Measurements from ENCODE around the gene IGFN1. TPM values are rescaled to one million over a fixed set of nuclear protein-coding genes. Genes with fewer than 3 reads are reported as not detected.

IGFN1 gene
- total and polyA plus RNA-seq, 10 donors = 0.02 to 0.03 (median 0.02) TPM; not detected in 7

DNA sequence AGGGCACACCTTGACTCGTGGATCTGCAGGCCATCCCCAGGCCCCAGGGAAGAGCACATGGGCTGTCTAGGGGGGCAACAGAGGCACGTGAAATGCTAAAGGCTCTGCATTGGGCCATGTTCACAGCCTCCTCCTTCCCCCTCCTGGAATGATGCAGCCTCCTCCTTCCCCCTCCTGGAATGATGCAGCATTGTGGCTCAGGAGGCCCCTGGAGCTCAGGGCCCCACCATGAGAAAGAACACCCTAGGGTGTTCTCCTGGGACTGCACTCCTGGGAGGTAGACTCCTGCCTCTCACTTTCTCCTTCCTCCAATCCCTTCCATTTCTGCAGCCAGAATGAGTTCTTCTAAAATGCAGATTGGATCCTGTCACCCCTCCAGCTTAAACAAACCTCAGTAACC lies 1.5 kb upstream of the IGFN1 start:
- 60 to 95% (median 72%) methylated on average over 2 of the region's 2 CpGs for WGBS, 5 donors
- Histone ChIP-seq H3K36me3 (no peaks in the 10 kb centered on the region), H3K27me3 (replicated peaks in 1 of 7) (peaks cover 0 to 25% (median 5%) of the 10 kb centered on the region in 7 donors), H3K9me3 (no peaks in the 10 kb centered on the region), H3K27ac (no peak overlapping the region), H3K4me3 (no peak overlapping the region), H3K4me1 (no peaks in the 10 kb centered on the region)
- no peak for DNase-seq
- TF ChIP-seq POLR2AphosphoS5 (IDR thresholded peaks at IDR 0.05) (no peak), POLR2A (IDR thresholded peaks at IDR 0.05) (no peak)
- TF ChIP-seq, protein P1, sequence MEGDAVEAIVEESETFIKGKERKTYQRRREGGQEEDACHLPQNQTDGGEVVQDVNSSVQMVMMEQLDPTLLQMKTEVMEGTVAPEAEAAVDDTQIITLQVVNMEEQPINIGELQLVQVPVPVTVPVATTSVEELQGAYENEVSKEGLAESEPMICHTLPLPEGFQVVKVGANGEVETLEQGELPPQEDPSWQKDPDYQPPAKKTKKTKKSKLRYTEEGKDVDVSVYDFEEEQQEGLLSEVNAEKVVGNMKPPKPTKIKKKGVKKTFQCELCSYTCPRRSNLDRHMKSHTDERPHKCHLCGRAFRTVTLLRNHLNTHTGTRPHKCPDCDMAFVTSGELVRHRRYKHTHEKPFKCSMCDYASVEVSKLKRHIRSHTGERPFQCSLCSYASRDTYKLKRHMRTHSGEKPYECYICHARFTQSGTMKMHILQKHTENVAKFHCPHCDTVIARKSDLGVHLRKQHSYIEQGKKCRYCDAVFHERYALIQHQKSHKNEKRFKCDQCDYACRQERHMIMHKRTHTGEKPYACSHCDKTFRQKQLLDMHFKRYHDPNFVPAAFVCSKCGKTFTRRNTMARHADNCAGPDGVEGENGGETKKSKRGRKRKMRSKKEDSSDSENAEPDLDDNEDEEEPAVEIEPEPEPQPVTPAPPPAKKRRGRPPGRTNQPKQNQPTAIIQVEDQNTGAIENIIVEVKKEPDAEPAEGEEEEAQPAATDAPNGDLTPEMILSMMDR (IDR thresholded peaks at IDR 0.05 in 8 of 11, conservative IDR thresholded peaks at IDR 0.05 in 3 of 11) = no peak
- intact Hi-C loops (cut with DNase I; ENCODE audit: low total_unique reads) = no loop called here

DNA sequence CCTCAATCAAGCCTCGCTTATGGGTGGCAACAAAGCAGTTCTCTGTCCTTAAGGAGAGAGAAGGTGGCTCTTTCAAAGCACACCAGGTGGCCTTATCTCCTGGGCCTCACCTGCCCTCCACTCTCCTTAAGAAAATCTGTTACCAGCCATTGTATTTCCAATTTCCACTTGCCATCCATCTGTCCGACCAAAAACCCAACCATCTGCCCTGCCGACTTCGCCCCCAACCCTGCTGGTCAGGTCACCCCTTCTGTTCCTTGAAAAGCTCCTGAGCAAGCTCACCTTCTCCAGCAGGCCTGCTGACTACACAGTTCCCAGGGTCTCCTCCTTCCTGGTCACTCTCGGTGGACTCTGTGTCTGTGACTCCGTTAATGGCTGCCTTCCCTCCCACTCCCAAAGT lies 619 bp upstream of the IGFN1 start:
- no peaks in the 10 kb centered on the region for H3K4me1 ChIP-seq
- TF ChIP-seq, protein P1 (IDR thresholded peaks at IDR 0.05 in 8 of 11, conservative IDR thresholded peaks at IDR 0.05 in 3 of 11) = no peak
- TF ChIP-seq POLR2AphosphoS5 (IDR thresholded peaks at IDR 0.05) (no peak), POLR2A (IDR thresholded peaks at IDR 0.05) (no peak)
- no peak overlapping the region for H3K27ac ChIP-seq
- no peak overlapping the region for H3K4me3 ChIP-seq
- H3K36me3 ChIP-seq = no peaks in the 10 kb centered on the region
- 71 to 95% (median 86%) methylated on average over 6 of the region's 6 CpGs for WGBS, 5 donors
- H3K27me3 ChIP-seq (replicated peaks in 1 of 7) = peaks cover 0 to 20% (median 5%) of the 10 kb centered on the region in 7 donors
- intact Hi-C loops (cut with DNase I; ENCODE audit: low total_unique reads) = no loop called here
- DNase-seq = peak; percentile 48
- H3K9me3 ChIP-seq = no peaks in the 10 kb centered on the region

DNA sequence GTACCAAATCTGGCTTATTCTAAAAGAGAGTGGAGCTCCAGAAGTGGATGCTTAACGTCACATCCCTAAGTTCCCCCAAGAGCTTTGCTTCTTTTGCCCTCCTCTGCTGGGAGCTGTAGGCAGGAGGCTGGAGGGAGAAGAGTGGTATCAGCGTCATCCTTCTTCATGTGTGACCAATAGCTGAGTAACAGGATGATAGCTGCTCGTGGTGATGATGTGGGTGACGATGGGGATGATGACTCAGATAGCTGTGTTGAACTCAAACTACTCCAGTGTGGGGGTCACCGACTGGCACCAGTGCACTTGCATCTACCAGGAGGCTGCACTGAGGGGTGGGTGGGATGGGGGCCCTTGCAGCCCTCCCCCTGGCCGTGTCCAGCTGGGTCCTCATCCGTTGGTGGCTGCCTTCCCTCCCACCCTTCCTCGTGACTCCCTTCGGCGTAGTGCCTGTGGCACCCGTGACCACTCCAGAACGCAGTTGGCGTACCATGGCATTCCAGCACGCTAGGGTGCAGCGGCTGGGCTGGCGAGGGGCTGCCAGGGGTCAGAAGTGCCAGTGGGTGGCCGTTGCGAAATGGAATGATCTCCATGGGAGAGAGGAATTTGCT lies 1.1 kb downstream of the IGFN1 start:
- Histone ChIP-seq H3K9me3 (no peaks in the 10 kb centered on the region), H3K4me1 (no peaks in the 10 kb centered on the region), H3K27me3 (replicated peaks in 1 of 7) (peaks cover 0 to 20% (median 5%) of the 10 kb centered on the region in 7 donors), H3K36me3 (no peaks in the 10 kb centered on the region), H3K27ac (no peak overlapping the region), H3K4me3 (no peak overlapping the region)
- 70 to 81% (median 79%) methylated on average over 15 to 18 of the region's 18 CpGs for WGBS, 5 donors
- intact Hi-C loops (cut with DNase I; ENCODE audit: low total_unique reads) = no loop called here
- TF ChIP-seq, protein P1 (IDR thresholded peaks at IDR 0.05 in 8 of 11, conservative IDR thresholded peaks at IDR 0.05 in 3 of 11) = no peak
- TF ChIP-seq POLR2A (IDR thresholded peaks at IDR 0.05) (no peak), POLR2AphosphoS5 (IDR thresholded peaks at IDR 0.05) (no peak)
- DNase-seq = peak; percentile 38

DNA sequence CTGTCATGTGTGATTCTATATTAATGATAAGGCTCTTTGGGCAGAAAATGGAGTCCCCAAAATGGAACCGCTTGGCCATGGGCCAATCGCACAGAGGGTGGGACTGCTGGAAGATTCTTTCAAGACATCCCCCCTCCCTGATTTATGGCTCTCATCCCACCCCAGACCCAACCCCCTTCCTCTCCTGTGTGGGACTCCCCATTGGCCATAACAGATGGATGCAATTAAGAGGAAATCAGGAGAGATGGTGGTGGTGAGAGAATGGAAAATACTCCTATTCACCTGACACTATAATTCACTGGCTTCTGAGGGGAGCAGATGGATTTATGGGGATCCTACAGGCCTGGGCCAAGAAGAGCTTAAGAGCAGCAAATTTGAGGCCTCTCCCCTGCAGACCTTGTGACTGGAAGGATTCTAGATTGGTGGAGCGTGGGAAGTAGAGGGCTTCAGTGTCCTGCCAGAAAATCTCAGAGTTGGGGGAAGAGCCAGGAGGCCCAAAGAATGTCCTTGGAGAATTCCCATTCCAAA lies 1.7 kb downstream of the IGFN1 start:
- H3K4me1 ChIP-seq = no peaks in the 10 kb centered on the region
- H3K4me3 ChIP-seq = no peak overlapping the region
- DNase-seq = peak; percentile 2
- WGBS, 5 donors = 80 to 93% (median 91%) methylated on average over 3 of the region's 3 CpGs
- no peaks in the 10 kb centered on the region for H3K36me3 ChIP-seq
- H3K27me3 ChIP-seq (replicated peaks in 1 of 7) = peaks cover 0 to 20% (median 5%) of the 10 kb centered on the region in 7 donors
- no peak overlapping the region for H3K27ac ChIP-seq
- intact Hi-C loops (cut with DNase I; ENCODE audit: low total_unique reads) = no loop called here
- TF ChIP-seq, protein P1 (IDR thresholded peaks at IDR 0.05 in 8 of 11, conservative IDR thresholded peaks at IDR 0.05 in 3 of 11) = no peak
- no peaks in the 10 kb centered on the region for H3K9me3 ChIP-seq
